Neuronal stem cell (in vitro differentiated cells): ENCODE data around the gene HACE1.

Experiments
- DNase-seq: peaks from one replicate; pipeline ENCODE4 v3.0.0-alpha.2; 2013; ENCODE audit warnings: low spot score
- H2AFZ ChIP-seq: one replicate; pipeline ENCODE4 v1.6.1; 2013; ENCODE audit warnings: mild to moderate bottlenecking, low read length, inconsistent platforms
- H2AK5ac ChIP-seq: 2 replicates; pipeline ENCODE4 v1.6.1; 2013; ENCODE audit warnings: low read depth, mild to moderate bottlenecking, inconsistent platforms, low read length, moderate library complexity, mixed read lengths
- H2BK120ac ChIP-seq: 2 replicates; pipeline ENCODE4 v1.6.1; 2013; ENCODE audit warnings: low read depth, mild to moderate bottlenecking, inconsistent platforms, low read length, moderate library complexity, mixed read lengths
- H2BK12ac ChIP-seq: one replicate; pipeline ENCODE4 v1.6.1; 2013; ENCODE audit warnings: low read length, inconsistent platforms
- H2BK15ac ChIP-seq: 2 replicates; pipeline ENCODE4 v1.6.1; 2013; ENCODE audit warnings: mild to moderate bottlenecking, low read length, inconsistent platforms, mixed read lengths
- H2BK5ac ChIP-seq: one replicate; pipeline ENCODE4 v1.6.1; 2013; ENCODE audit warnings: inconsistent platforms, mild to moderate bottlenecking, low read length, moderate library complexity
- H3K14ac ChIP-seq: one replicate; pipeline ENCODE4 v1.6.1; 2013; ENCODE audit warnings: low read length, inconsistent platforms
- H3K18ac ChIP-seq: 2 replicates; pipeline ENCODE4 v1.6.1; 2013; ENCODE audit warnings: low read length, inconsistent platforms
- H3K23ac ChIP-seq: 2 replicates; pipeline ENCODE4 v1.6.1; 2013; ENCODE audit warnings: low read depth, mild to moderate bottlenecking, mixed read lengths, low read length, inconsistent platforms; ENCODE audit not compliant: poor library complexity
- H3K27ac ChIP-seq: replicated peaks from 3 replicates; pipeline ENCODE4 v1.5.1; 2013; ENCODE audit warnings: low read length, inconsistent platforms
- H3K27me3 ChIP-seq, 3 experiments: 2 replicates each; pipeline ENCODE4 v1.6.1; 2013; ENCODE audit warnings: low read length in 3 of 3, mild to moderate bottlenecking in 2 of 3, inconsistent platforms in 1 of 3, low read depth in 1 of 3, mixed read lengths in 1 of 3, moderate library complexity in 1 of 3; ENCODE audit not compliant: control insufficient read depth in 3 of 3, insufficient read depth in 3 of 3
- H3K36me3 ChIP-seq, 2 donors: replicated peaks in 1 of 2; 2 replicates each; pipeline ENCODE4 v1.6.1; 2013; ENCODE audit warnings: low read length in 2 of 2; ENCODE audit not compliant: control insufficient read depth in 2 of 2, insufficient read depth in 2 of 2
- H3K4ac ChIP-seq: 2 replicates; pipeline ENCODE4 v1.6.1; 2013; ENCODE audit warnings: inconsistent platforms, mild to moderate bottlenecking, low read length, moderate library complexity
- H3K4me1 ChIP-seq, 2 donors: 1 replicate in 1 of 2; 2 replicates in 1 of 2; pipeline ENCODE4 v1.6.1; 2013; ENCODE audit warnings: low read length in 2 of 2, low read depth in 1 of 2; ENCODE audit not compliant: control insufficient read depth in 2 of 2, insufficient read depth in 1 of 2
- H3K4me2 ChIP-seq: one replicate; pipeline ENCODE4 v1.6.1; 2013; ENCODE audit warnings: mild to moderate bottlenecking, low read length, inconsistent platforms; ENCODE audit not compliant: insufficient read depth, poor library complexity, severe bottlenecking
- H3K4me3 ChIP-seq, 2 donors: 2 replicates each; pipeline ENCODE4 v1.5.1; 2013; ENCODE audit warnings: low read length in 2 of 2, mild to moderate bottlenecking in 2 of 2, inconsistent platforms in 1 of 2, moderate library complexity in 1 of 2
- H3K79me1 ChIP-seq: one replicate; pipeline ENCODE4 v1.6.1; 2013; ENCODE audit warnings: low read depth, mild to moderate bottlenecking, inconsistent platforms, low read length, moderate library complexity
- H3K9ac ChIP-seq: one replicate; pipeline ENCODE4 v1.6.1; 2013; ENCODE audit warnings: mild to moderate bottlenecking, low read depth, low read length, inconsistent platforms; ENCODE audit not compliant: poor library complexity
- H3K9me3 ChIP-seq, 2 donors: replicated peaks in 1 of 2; 2 replicates each; pipeline versions ENCODE3 to v1.6.1; 2013; ENCODE audit warnings: low read length in 2 of 2, mild to moderate bottlenecking in 2 of 2, inconsistent platforms in 1 of 2, low read depth in 1 of 2, mixed read lengths in 1 of 2, moderate library complexity in 1 of 2; ENCODE audit not compliant: control insufficient read depth in 2 of 2, insufficient read depth in 1 of 2
- H4K8ac ChIP-seq: one replicate; pipeline ENCODE4 v1.6.1; 2013; ENCODE audit warnings: low read depth, mild to moderate bottlenecking, inconsistent platforms, low read length, moderate library complexity
- H4K91ac ChIP-seq: one replicate; pipeline ENCODE4 v1.6.1; 2013; ENCODE audit warnings: low read length, low read depth, mild to moderate bottlenecking, inconsistent platforms; ENCODE audit not compliant: poor library complexity
- WGBS, 2 donors: extraction: QIAGEN DNeasy Blood & Tissue Kit; methylation state at CpG; one replicate each; pipeline ENCODE4 v1.1.7; 2013; ENCODE audit warnings: missing lambda C conversion rate in 2 of 2, mixed read lengths in 1 of 2; ENCODE audit not compliant: insufficient read length in 2 of 2, insufficient replicate concordance in 1 of 2; ENCODE audit errors: extremely low coverage in 2 of 2; 5-methylcytosine and 5-hydroxymethylcytosine counted together

HACE1 gene

GRCh38 chr6:104692008-104692407, 167.7 kb downstream of the HACE1 start:
- no peak overlapping the region for H4K91ac ChIP-seq
- DNase-seq = no peak
- no peaks in the 10 kb centered on the region for H3K36me3 ChIP-seq
- no peaks in the 10 kb centered on the region for H3K79me1 ChIP-seq
- H3K14ac ChIP-seq = no peak overlapping the region
- H2AFZ ChIP-seq = peak overlapping the region; percentile 82
- no peak overlapping the region for H2AK5ac ChIP-seq
- no peak overlapping the region for H2BK5ac ChIP-seq
- no peak overlapping the region for H3K4ac ChIP-seq
- H4K8ac ChIP-seq = no peak overlapping the region
- peaks cover 2 to 11% of the 10 kb centered on the region in 2 donors for H3K4me1 ChIP-seq
- H3K18ac ChIP-seq = no peak overlapping the region
- H2BK15ac ChIP-seq = no peak overlapping the region
- H3K4me3 ChIP-seq = no peak overlapping the region
- WGBS, 2 donors = no CpG with 5 or more reads among the region's 1 CpG
- no peak overlapping the region for H3K9ac ChIP-seq
- no peak overlapping the region for H2BK120ac ChIP-seq
- no peak overlapping the region for H3K4me2 ChIP-seq
- H3K23ac ChIP-seq = no peak overlapping the region
- H2BK12ac ChIP-seq = no peak overlapping the region
- peaks cover 0 to 2% of the 10 kb centered on the region in 2 donors for H3K9me3 ChIP-seq
- no peak overlapping the region for H3K27ac ChIP-seq
- no peaks in the 10 kb centered on the region for H3K27me3 ChIP-seq

GRCh38 chr6:104689551-104690205, 170.0 kb downstream of the HACE1 start:
- Histone ChIP-seq H3K14ac (no peak overlapping the region), H3K4me3 (no peak overlapping the region), H3K9me3 (peaks cover 0 to 2% of the 10 kb centered on the region in 2 donors), H3K27ac (no peak overlapping the region), H3K4ac (no peak overlapping the region), H3K4me1 (peaks cover 2 to 11% of the 10 kb centered on the region in 2 donors), H4K91ac (no peak overlapping the region), H2BK120ac (no peak overlapping the region), H3K18ac (no peak overlapping the region), H2BK15ac (no peak overlapping the region), H4K8ac (no peak overlapping the region), H3K4me2 (no peak overlapping the region), H2AK5ac (no peak overlapping the region), H3K36me3 (no peaks in the 10 kb centered on the region), H3K27me3 (no peaks in the 10 kb centered on the region), H3K23ac (no peak overlapping the region), H3K79me1 (no peaks in the 10 kb centered on the region), H2BK12ac (no peak overlapping the region), H2BK5ac (no peak overlapping the region), H3K9ac (no peak overlapping the region), H2AFZ (no peak overlapping the region)
- no CpG with 5 or more reads among the region's 3 CpGs for WGBS, 2 donors
- DNase-seq = no peak

- Histone ChIP-seq H2AFZ (no peak overlapping the region), H3K9ac (no peak overlapping the region), H3K27me3 (no peaks in the 10 kb centered on the region), H3K79me1 (no peaks in the 10 kb centered on the region), H4K8ac (no peak overlapping the region), H2BK12ac (no peak overlapping the region), H2BK5ac (no peak overlapping the region), H3K4me3 (no peak overlapping the region), H4K91ac (no peak overlapping the region), H3K36me3 (no peaks in the 10 kb centered on the region), H3K9me3 (peaks cover 0 to 2% of the 10 kb centered on the region in 2 donors), H3K4ac (no peak overlapping the region), H3K23ac (no peak overlapping the region), H3K4me1 (peaks cover 2 to 9% of the 10 kb centered on the region in 2 donors), H2BK120ac (no peak overlapping the region), H3K4me2 (no peak overlapping the region), H3K27ac (no peak overlapping the region), H2BK15ac (no peak overlapping the region), H3K18ac (no peak overlapping the region), H3K14ac (no peak overlapping the region), H2AK5ac (no peak overlapping the region)
- no peak for DNase-seq
- no CpG with 5 or more reads among the region's 3 CpGs for WGBS, 2 donors
Observed at GRCh38 chr6:104688283-104688969, 171.3 kb downstream of the HACE1 start.

- H3K4ac ChIP-seq = no peak overlapping the region
Observed at GRCh38 chr6:104686550-104687175, 173.1 kb downstream of the HACE1 start.

More at GRCh38 chr6:104686550-104687175, 173.1 kb downstream of the HACE1 start:
- Histone ChIP-seq H2AFZ (no peak overlapping the region), H3K27ac (no peak overlapping the region), H2BK5ac (no peak overlapping the region), H2BK120ac (no peak overlapping the region), H3K4me3 (no peak overlapping the region), H3K4me1 (peaks cover 0 to 2% of the 10 kb centered on the region in 2 donors), H3K36me3 (no peaks in the 10 kb centered on the region), H3K9ac (no peak overlapping the region), H3K4me2 (no peak overlapping the region), H2BK15ac (no peak overlapping the region), H3K9me3 (peaks cover 0 to 2% of the 10 kb centered on the region in 2 donors), H3K27me3 (no peaks in the 10 kb centered on the region), H3K14ac (no peak overlapping the region), H3K23ac (no peak overlapping the region), H3K18ac (no peak overlapping the region), H4K91ac (no peak overlapping the region), H4K8ac (no peak overlapping the region), H2AK5ac (peak overlapping the region; percentile 14), H3K79me1 (no peaks in the 10 kb centered on the region), H2BK12ac (no peak overlapping the region)
- no CpG with 5 or more reads among the region's 6 CpGs for WGBS, 2 donors
- no peak for DNase-seq
